ENCODE results near the gene POLR2J2.
"Not testable (repeated sequence)": the region's sequence is repeated elsewhere in the genome, so short reads cannot be mapped to it uniquely, and the experiment has no call there.

DNA sequence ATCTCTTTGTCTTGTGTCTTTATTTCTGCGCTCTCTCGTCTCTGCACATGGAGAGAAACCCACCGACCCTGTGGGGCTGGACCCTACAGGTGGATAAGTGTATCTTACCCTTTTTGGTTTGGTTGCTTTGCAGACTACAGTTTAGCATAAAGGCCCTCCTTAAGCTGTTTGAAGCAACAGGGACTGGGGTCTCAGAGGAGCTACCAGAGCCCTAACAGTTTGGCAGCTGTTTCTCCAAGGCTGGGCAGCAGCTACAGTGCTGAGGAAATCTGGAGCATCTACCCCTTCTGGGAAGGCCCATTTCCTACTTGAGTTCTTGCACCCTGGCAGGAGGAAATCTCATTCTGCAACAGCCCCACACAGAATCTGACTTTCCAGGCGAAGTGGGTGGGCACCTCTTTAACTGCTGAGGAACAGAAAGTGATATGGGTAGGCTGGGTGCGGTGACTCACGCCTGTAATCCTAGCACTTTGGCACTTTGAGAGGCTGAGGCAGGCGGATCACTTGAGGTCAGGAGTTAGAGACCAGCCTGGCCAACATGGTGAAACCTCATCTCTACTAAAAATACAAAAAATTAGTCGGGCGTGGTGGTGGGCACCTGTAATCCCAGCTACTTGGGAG, 2.1 kb upstream of the POLR2J2 start:
- not testable (repeated sequence) for TF ChIP-seq CTCF (conservative IDR thresholded peaks at IDR 0.05; ENCODE audit: low read depth in 2 of 2); EZH2 (IDR thresholded peaks at IDR 0.05; ENCODE audit: low read depth, unreplicated experiment); POLR2AphosphoS5 (IDR thresholded peaks at IDR 0.05; ENCODE audit: low read depth); EZH2phosphoT487 (IDR thresholded peaks at IDR 0.05; ENCODE audit: unreplicated experiment); ETS1 (IDR thresholded peaks at IDR 0.05); CREB1 (CRISPR knock-in tag; IDR thresholded peaks at IDR 0.05; ENCODE audit: low read depth); ZNF331 (CRISPR knock-in tag; IDR thresholded peaks at IDR 0.05; ENCODE audit: low read depth); JUNB (IDR thresholded peaks at IDR 0.05; ENCODE audit: unreplicated experiment); STAT1 (IDR thresholded peaks at IDR 0.05; ENCODE audit: unreplicated experiment); ZNF114 (CRISPR knock-in tag; IDR thresholded peaks at IDR 0.05)
- TF ChIP-seq, protein P1, sequence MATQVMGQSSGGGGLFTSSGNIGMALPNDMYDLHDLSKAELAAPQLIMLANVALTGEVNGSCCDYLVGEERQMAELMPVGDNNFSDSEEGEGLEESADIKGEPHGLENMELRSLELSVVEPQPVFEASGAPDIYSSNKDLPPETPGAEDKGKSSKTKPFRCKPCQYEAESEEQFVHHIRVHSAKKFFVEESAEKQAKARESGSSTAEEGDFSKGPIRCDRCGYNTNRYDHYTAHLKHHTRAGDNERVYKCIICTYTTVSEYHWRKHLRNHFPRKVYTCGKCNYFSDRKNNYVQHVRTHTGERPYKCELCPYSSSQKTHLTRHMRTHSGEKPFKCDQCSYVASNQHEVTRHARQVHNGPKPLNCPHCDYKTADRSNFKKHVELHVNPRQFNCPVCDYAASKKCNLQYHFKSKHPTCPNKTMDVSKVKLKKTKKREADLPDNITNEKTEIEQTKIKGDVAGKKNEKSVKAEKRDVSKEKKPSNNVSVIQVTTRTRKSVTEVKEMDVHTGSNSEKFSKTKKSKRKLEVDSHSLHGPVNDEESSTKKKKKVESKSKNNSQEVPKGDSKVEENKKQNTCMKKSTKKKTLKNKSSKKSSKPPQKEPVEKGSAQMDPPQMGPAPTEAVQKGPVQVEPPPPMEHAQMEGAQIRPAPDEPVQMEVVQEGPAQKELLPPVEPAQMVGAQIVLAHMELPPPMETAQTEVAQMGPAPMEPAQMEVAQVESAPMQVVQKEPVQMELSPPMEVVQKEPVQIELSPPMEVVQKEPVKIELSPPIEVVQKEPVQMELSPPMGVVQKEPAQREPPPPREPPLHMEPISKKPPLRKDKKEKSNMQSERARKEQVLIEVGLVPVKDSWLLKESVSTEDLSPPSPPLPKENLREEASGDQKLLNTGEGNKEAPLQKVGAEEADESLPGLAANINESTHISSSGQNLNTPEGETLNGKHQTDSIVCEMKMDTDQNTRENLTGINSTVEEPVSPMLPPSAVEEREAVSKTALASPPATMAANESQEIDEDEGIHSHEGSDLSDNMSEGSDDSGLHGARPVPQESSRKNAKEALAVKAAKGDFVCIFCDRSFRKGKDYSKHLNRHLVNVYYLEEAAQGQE (IDR thresholded peaks at IDR 0.05; ENCODE audit: unreplicated experiment): not testable (repeated sequence)

All from GM23338 (cell line).